RCC 7860 (cell line): ENCODE data around the gene PCSK6.

ENCODE experiments used
- DNase-seq: peaks from one replicate; pipeline ENCODE4 v3.0.0-alpha.2; 2015; ENCODE audit warnings: low spot score
- FAIRE-seq: peaks from 2 replicates; lab custom pipeline; 2012; peaks lifted over from hg19 to GRCh38; lab: Jason Lieb, UNC

The PCSK6 gene

GRCh38 chr15:101489599-101490407, at the start of gene PCSK6:
TSS of gene PCSK6 (minus strand) at chr15:101489707. CDS start at chr15:101489670, 37 bp downstream.
- no peak for FAIRE-seq
- no peak for DNase-seq

- FAIRE-seq (no peak), DNase-seq (no peak)
These were observed 49.5 kb upstream of the PCSK6 start for GRCh38 chr15:101538996-101539395.

- no peak for DNase-seq
- FAIRE-seq = no peak
These were observed 48.7 kb upstream of the PCSK6 start for GRCh38 chr15:101538177-101538576.

GRCh38 chr15:101537483-101538080, 48.1 kb upstream of the PCSK6 start:
- DNase-seq (no peak), FAIRE-seq (no peak)

- DNase-seq (no peak), FAIRE-seq (no peak)
These were observed 47.4 kb upstream of the PCSK6 start for GRCh38 chr15:101536875-101537405.

GRCh38 chr15:101536166-101536874, 46.8 kb upstream of the PCSK6 start:
- FAIRE-seq (no peak), DNase-seq (no peak)

- no peak for DNase-seq
- no peak for FAIRE-seq
These were observed 45.8 kb upstream of the PCSK6 start for GRCh38 chr15:101535170-101535902.

GRCh38 chr15:101534376-101534970, 45.0 kb upstream of the PCSK6 start:
- FAIRE-seq (no peak), DNase-seq (no peak)

GRCh38 chr15:101533371-101534140, 44.0 kb upstream of the PCSK6 start:
- DNase-seq (no peak), FAIRE-seq (no peak)

GRCh38 chr15:101532865-101533264, 43.4 kb upstream of the PCSK6 start:
- no peak for DNase-seq
- FAIRE-seq = no peak

GRCh38 chr15:101531170-101531569, 41.7 kb upstream of the PCSK6 start:
- no peak for FAIRE-seq
- no peak for DNase-seq

GRCh38 chr15:101530224-101530958, 40.9 kb upstream of the PCSK6 start:
- no peak for FAIRE-seq
- no peak for DNase-seq

GRCh38 chr15:101528917-101529299, 39.4 kb upstream of the PCSK6 start:
- FAIRE-seq (no peak), DNase-seq (peak; percentile 48)

GRCh38 chr15:101528108-101528916, 38.8 kb upstream of the PCSK6 start:
- FAIRE-seq (peak; percentile 55), DNase-seq (peak; percentile 32)

- FAIRE-seq = no peak
These were observed 37.4 kb upstream of the PCSK6 start for GRCh38 chr15:101526890-101527289.

GRCh38 chr15:101526442-101526841, 36.9 kb upstream of the PCSK6 start:
- DNase-seq = no peak
- FAIRE-seq = no peak

More at GRCh38 chr15:101526890-101527289, 37.4 kb upstream of the PCSK6 start:
- no peak for DNase-seq

- FAIRE-seq (no peak), DNase-seq (no peak)
These were observed 36.5 kb upstream of the PCSK6 start for GRCh38 chr15:101526021-101526420.

- FAIRE-seq (no peak), DNase-seq (no peak)
These were observed 35.7 kb upstream of the PCSK6 start for GRCh38 chr15:101525087-101525669.
